Stimulated activated naive CD4-positive, alpha-beta T cell (primary cell): ENCODE results near the gene ARL13B.
"Not testable (repeated sequence)": the region's sequence is repeated elsewhere in the genome, so short reads cannot be mapped to it uniquely, and the experiment has no call there.

Source experiments
- DNase-seq, 6 experiments: peaks; one replicate each; lab custom pipeline; 2025; lab: John Stamatoyannopoulos, UW

Gene ARL13B

DNA sequence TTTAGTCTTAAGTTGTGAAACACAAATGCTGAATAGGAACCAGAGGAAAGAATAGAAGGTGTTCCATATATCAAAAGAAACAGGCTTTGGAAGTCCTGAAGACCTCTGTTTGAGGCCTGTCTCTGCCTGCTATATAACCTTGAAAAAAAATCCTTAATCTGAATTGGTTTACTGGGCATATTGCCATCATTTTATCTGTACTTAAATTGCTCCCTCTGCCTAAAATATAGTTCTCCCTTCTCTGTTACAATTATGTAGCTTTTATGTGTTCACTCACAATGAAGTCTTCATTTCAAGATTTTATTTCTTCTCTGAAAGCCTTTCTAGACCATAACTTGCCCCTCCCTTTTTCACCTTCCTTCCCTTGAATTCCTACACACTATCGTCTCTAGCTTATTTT is 21.2 kb downstream of the ARL13B start:
- DNase-seq: no peak

DNA sequence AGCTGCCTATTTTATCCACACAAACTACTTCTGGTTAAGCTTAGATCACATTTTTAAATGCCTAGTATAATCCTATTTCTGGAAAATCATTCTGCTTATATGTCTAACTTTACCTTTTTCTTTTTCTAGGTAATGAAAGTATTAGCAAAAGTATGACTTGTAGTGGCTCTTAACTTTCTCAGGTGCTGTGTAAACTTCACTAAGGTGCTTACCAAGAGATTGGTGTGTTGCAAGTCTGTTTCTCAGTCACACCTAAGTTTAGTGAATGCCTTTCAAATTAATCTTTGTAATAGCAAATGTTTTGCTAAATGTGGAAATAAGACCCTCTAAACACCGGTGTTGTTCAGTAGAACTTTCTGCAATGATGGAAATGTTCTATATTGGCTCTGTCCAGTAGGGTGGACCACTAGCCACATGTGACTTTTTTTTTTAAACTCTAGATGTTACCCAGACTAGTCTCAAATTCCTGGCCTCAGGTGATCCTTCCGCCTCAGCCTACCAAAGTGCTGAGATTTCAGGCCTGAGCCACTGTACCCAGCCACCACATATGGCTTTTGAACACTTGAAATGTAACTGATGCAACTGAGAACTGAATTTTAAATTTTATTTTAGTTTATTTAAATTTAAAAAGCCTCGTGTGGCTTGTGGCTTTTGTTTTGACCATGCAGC is 22.0 kb downstream of the ARL13B start:
- no peak for DNase-seq

DNA sequence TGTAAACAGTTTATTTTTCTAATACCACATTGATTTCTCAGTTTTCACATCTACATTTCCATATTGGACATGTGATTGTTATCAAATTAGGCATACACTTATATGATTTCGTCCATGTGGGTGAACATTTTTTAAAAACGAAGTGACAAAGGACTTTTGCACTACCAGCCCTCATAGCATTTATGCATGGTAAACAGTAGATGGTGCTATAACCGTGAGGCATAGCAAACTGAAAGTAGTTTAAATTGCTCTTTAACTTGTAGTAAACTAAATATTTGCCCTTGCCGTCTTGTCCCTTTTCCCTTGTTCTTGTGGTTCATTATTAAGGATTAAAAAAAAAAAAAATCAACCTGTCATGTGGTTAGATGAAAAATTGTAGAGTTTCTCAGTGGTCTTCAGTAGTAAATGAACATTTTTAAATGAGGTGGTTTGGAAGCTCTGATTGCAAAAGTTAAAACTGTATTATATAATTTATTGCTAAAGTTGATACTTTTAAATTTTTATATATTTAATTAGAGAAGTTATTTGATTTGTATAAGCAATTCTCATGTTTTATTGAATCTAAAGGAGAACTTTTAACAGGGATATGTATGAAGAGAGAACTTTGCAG is 24.5 kb downstream of the ARL13B start:
- DNase-seq: peak in 3 of 6 experiments; percentile 6 to 54 (median 45)

DNA sequence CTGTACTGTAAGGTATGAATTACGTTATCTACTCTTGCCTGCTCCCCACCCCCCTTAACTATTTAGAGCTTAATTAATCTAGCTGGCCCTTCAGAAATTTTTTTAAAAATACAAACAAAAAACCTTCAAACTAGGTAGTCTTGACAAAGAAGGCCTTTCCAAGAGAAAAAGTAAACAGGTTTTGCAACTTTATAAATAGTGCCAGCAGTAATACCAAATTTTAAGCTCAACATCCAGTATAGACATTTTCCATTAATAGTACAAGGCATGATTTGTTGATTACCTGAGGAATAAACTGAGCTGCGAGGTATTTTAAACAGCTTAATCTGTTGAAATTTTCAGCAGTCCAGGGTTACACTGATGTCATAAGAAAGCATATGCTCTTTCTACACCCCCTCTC is 28.3 kb downstream of the ARL13B start:
- DNase-seq: no peak

DNA sequence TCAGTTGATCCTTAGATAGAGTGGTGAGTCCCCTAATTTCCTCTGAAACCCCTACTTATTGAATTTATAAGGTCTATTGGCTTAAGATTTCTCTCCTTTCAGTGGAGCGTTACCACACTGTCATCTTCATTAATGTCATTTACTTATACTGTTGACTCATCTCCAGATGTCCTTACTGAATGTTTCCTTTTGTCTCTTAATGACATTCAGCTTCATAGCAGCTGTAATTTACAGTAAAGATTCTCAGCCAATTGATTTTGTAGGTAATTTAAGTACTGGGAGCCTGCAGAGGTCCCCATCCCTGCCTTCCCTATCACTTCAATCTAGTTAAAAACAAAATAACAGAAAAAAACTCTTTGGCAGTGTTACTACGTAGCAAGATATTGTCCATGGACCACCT is 29.7 kb downstream of the ARL13B start:
- no peak for DNase-seq

DNA sequence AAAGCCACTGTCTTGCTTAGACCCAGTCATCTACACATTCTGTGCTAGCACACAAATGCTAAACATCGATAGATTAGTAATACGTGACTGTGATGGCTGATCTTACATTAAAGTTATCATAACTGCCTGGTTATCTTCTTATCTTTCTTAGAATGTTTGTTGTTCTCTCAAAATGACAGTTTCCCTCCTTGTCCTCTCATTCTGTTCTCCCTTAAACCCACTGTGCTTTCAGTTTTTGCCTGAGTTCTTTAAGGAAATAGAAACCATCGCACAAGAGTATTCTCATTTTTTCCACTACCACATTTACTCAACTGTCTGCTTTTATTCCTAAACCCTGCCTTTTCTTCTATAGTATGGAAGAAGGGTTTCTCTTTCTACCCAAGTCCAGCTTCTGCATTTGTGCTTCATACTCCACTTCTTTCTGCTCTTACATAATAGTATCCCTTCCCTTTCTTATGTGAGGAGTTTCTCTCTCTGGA is 31.3 kb downstream of the ARL13B start:
- DNase-seq: no peak

DNA sequence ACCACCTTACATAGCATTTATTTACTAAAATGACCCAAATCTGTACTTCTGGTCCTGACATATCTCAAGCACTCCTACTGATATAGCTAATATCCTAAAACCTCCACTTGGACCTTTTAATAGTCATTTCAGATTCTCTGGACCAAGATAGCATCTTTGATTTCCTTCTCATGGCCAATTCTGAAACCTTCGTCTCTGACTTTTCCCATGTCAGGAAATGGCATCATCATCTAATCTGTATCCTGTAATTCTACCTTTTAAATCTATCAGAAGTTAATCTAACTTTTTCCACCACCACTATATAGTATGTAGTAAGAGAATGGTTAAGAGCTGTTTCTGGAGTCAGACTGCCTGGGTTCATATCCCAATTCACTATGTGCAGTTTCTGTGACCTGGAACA is 32.2 kb downstream of the ARL13B start:
- no peak for DNase-seq

DNA sequence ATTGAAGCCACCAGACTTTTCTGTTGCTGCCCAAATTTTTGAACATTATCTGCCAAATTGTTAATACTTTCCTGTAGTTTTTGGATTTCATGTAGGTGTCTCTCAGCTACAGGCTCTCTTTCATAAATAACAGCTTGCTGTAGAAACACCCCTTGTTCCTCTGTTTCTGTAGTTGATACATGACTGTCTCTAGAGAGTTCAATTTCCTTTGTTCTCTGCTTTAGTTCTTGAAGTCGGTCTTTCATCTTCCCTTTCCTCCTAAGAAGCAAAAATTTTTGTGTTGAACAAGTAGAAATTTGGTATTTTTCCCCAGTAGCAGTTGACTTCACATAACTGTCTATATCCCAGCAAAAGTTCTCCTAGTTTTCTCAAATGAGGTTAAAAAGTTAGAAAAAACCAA is 35.1 kb downstream of the ARL13B start:
- DNase-seq: peak in 2 of 6 experiments; percentile 17 to 20

DNA sequence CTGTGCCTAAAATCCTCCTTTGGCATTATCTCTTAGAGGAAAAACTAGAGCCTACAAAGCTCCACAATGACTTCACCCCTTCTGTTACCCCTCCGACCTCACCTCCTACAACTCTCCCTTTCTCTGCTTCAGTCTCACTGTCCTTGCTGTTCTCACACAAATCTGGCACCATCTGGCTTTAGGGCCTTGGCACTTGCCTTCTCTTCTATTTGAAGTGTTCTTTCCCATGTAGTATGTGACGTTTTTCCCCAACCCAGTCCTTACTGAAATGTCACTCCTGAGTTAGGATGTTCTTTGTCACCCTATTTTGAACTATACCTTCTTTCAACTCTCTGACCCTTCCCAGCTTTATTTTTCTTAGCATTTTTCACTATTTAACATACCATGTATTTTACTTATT is 39.7 kb downstream of the ARL13B start:
- DNase-seq: no peak

DNA sequence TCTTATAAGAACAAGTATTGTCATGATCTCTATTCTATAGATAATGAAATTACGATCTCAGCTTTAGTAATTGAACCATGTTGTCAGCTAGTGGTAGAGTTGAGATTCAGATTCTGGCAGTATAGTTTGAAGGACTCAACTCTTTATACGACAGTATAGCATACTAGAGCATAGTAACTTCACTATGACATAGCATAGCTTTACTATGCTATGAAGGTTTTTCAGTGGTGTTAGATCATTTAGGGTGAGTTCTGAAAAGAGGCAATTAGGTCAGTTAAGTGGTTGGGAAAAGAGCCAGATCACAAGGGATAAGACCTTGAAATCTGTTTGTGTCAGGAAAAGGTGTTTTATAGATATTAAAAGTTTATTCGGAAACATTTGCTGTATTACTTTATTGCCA is 40.3 kb downstream of the ARL13B start:
- DNase-seq: no peak

DNA sequence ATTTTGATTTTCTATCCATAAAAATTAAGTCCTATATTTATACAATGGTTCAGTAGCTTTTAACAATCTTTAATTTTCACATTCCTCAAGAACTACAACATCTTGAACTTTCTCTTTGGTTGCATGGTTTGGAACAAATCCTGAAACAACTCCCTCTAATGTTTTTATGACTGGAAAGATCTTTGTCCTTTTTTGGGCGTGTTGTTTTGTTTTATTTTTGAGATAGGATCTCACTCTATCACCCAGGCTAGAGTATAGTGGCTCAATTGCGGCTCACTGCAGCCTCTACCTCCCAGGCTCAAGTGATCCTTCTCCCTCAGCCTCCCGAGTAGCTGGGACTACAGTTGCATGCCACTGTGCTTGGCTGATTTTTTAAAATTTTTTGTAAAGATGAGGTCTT is 44.4 kb downstream of the ARL13B start:
- no peak for DNase-seq

DNA sequence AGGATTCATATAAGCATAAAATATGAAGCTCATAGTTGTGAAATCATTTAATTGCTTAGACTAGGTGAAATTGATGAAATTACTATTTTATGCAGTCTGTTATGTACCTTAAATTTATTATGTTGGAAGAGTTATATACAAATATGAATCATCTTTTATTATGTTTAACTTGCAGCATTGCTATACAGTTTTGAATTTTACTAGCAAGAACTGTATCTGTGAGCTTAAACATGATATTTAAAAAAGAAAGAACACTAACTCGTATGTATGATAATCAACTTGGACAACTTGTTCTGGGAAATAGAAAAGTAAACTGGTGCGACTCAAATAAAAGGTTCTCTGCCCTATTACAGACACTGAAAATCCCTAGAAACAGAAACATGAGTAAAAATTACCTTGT is 46.7 kb downstream of the ARL13B start:
- no peak for DNase-seq

DNA sequence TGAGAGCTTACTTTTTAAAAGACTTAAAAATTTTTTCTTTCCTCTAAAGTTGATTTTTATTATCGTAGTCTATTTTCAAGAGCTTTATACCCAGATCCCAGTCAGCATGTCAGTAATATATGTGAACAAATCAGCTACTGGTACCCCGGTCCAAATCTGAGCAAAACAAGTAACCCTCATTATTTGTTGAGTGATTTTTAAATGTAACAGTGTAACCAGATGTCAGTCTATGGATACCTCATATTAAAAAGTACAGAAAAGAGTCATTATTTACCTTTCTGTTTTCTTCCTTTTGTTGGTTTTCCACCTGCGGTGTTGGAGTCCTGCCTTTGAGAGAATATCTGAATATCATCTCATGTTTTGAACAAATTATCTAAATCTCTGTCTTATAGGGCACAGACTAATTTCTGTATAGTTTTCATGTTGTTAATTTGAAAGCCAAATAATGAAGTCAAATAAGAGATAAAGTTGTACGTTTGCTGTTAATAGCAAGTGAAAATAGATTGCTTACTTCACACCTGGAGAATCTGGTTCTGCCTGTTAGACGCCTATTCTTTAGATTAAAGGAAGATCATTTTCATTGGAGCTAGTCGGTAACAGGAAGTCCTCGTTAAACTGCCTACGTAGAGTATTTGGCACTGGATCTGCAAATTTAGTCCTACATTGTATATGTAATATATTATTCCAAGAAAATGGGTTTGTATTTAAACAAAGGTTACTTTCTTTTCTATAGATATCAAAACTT is 48.3 kb downstream of the ARL13B start, which contains the start of gene STX19:
Gene STX19, minus strand, starts transcription at position 505 of the 745 bp plus-strand sequence. CDS start 13,328 bp downstream, outside the sequence.
- no peak for DNase-seq

DNA sequence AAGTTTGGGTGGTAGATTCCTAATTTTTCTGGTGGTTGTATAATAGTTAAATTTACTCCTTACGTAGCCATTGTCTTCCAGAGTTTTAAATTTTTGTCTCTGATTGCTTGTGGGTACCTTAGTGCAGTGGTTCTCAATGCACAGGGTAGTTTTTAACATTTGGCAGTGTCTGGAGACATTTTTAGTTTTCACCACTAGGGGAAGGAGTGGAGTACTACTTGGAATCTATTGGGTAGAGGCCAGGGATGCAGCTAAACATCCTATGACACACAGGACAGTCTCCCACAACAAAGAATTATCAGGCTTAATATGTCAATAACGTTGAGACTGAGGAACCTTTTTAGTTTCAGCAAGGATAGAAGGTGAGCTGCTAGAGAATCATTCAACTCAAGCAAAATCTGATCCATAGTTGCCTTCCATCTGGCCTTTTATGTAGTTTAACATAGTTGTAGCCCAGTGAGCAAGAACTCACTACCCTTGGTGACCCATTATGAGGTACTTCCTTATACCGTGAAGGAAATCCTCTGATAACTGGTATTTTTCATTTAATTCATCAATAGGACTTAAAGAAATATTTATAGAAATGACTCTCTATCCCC is 57.1 kb downstream of the ARL13B start:
- no peak for DNase-seq

DNA sequence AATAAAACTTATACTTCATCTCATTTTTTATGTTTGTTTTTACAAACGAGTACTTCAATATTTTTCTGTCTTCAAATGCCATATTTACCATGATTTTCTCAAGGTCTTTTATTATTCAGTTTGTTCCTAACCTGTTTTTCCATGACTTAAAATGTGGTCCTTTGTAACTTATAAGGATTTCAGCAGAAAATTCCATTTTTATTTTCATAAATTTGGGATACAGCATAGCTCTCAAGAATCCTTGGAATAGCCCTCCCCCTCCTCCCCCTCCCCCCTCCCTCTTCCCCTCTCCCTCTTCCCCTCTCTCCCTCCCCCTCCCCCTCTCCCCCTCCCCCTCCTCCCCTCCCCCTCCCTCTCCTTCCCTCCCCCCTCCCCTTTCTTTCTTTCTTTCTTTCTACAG is 63.3 kb downstream of the ARL13B start:
- DNase-seq: no peak

DNA sequence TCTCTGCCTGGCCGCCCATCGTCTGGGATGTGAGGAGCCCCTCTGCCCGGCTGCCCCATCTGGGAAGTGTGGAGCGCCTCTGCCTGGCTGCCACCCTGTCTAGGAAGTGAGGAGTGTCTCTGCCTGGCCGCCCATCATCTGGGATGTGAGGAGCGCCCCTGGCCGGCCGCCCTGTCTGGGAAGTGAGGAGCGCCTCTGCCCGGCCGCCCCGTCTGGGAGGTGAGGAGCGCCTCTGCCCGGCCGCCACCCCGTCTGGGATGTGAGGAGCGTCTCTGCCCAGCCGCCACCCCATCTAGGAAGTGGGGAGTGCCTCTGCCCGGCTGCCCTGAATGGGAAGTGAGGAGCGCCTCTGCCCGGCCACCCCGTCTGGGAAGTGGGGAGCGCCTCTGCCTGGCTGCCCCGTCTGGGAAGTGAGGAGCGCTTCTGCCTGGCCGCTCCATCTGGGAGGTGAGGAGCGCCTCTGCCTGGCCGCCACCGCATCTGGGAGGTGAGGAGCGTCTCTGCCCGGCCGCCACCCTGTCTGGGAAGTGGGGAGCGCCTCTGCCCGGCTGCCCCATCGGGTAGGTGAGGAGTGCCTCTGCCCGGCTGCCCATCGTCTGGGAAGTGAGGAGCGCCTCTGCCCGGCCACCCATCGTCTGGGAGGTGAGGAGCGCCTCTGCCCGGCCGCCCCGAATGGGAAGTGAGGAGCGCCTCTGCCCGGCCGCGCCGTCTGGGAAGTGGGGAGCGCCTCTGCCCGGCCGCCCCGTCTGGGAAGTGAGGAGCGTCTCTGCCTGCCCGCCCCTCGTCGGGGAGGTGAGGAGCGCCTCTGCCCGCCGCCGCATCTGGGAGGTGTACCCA is 64.4 kb downstream of the ARL13B start:
- DNase-seq: not testable (repeated sequence)

DNA sequence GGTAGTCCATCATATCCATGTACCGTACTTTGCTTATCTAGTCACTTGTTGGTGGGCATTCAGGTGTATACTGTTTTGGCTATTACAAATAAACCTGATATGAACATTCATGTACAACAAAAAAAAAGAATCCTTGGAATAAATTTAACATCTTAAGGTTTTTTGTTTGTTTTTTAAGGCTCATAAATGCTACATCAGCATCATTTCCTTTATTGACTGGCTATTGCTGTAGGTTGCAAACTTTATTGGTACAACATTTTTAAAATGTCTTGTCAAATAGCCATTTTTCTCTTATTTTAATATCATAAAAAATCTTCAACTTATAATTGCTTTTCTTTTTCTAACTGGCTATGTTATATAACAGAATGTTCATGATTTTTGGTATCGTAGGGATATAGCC is 66.6 kb downstream of the ARL13B start:
- no peak for DNase-seq

DNA sequence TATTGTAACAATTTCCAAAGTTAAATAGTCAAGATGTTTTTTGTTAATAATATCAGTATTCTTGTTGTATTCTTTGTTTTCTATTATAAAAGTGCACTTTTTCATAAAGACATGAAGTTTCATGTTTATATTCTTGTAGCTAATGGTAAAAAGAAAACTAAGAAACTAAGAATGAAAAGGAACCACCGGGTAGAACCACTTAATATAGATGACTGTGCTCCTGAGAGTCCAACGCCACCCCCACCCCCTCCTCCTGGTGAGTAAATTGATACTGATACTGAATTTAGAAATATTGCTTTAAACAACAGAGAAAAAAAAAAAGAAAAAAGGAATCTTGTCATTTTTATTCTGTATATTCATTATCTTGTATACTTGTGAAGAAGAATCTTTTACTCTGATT is 69.3 kb downstream of the ARL13B start:
- no peak for DNase-seq

DNA sequence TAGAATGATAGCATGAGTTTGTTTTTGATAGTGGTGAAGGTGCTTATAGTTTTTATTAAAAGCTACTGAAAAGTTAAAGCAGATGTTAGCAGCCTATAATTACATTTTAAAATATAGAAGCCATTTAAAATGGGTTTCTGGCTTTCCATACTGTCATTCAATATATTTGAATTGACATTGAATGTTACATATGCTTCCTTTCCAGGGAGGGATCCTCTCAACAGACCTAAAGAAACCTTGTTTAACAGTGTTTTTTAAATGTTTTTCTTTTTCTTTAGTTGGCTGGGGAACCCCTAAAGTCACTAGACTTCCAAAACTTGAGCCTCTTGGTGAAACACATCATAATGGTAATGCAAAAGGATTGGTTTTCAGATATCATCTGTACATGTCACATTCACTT is 70.6 kb downstream of the ARL13B start:
- DNase-seq: no peak

DNA sequence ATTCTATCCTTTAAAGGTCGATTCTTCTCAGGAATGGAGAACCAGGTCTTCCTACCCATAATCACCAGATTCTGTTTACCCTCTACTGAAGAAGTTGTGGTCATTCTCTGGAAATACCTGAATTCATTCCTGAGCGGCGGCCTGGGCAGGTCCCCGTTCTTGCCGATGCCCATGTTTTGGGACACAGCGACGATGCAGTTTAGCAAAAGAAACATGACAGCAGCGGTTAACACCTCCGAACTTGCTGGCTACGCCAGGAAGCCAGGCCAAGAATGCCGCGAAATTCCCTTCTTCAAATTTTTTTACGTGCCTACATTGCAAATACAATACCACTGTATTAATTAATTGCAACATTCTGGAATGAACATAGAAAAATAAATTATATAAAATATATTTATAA is 81.3 kb downstream of the ARL13B start:
- DNase-seq: no peak

DNA sequence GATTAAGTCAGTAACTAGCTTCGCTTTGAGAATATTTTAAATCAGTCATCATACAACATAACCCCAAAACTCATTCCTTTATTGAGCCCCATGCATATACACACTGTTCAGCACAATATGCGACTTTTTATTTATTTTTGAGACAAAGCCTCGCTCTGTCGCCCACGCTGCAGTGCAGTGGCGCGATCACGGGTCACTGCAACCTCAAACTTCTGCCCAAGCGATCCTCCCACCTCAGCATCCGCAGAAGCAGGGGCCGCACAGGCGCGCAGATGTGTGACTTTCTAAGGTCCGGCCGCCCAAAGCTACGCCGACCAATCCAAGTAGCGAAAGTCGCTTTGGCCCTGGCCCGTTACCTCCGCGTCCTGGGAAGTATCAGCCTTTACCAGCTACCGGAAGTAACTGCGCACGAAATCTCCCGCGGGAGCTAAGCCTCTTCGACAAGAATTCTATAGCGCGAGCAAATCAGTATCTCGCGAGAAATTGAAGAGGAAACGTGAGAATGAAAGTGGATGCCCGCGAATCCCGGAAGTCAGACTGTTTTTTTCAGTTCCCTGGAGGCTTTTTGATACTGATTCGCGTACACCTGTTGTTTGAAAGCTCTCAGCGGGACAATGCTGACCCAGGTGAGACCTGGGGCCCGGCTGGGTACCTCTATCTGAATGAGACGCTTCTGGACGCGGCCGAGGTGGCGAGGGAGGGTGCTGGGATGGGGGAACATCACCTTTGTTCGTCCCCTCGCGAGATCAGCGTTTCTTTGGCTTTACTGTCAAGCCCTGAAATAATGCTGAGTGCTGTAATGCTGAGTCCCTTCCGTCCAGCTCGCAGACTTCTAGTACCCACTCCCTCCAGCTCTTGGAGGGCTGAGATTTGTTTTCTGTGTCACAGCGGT is 82.8 kb downstream of the ARL13B start, which contains the start of the genes DHFR2 and NSUN3:
Gene DHFR2, minus strand, starts transcription at position 404 of the 892 bp plus-strand sequence. CDS start 1,405 bp downstream, outside the sequence.
Gene NSUN3, plus strand, starts transcription at position 549 of the 892 bp plus-strand sequence. Its CDS starts 66 bp downstream, at position 615.
- peak; percentile 78 to 94 (median 86) for DNase-seq
